Body of pancreas (tissue), 4 donors: ENCODE data around the gene P4HA3. TPM values are rescaled to one million over a fixed set of nuclear protein-coding genes. Genes with fewer than 3 reads are reported as not detected.
A peak's percentile ranks its signal among the peaks of the same experiment; 100 is the strongest.

Experiments
- ATAC-seq: fragments of 150-250 bp; one replicate; pipeline ENCODE4 v1.9.1; 2016
- DNase-seq, 4 donors: peaks; one replicate each; pipeline ENCODE4 v3.0.0-alpha.2; 2019
- H3K27ac ChIP-seq, 4 donors: fragments of 200-600 bp; sonication (generic); 1 replicate in 3 of 4; 2 replicates in 1 of 4; pipeline versions ENCODE4 v1.5.1 to v1.6.1; 2016 to 2019; ENCODE audit warnings: mild to moderate bottlenecking in 1 of 4, mixed read lengths in 1 of 4, moderate library complexity in 1 of 4
- H3K27me3 ChIP-seq, 2 donors: fragments of 200-600 bp; sonication (generic); one replicate each; pipeline ENCODE4 v1.6.0; 2016; ENCODE audit warnings: mild to moderate bottlenecking in 1 of 2
- H3K36me3 ChIP-seq, 2 donors: fragments of 200-600 bp; sonication (generic); replicated peaks in 1 of 2; 2 replicates each; pipeline ENCODE4 v1.5.1; 2016; ENCODE audit warnings: low read depth in 2 of 2; ENCODE audit not compliant: insufficient read depth in 1 of 2
- H3K4me1 ChIP-seq: fragments of 200-600 bp; sonication (generic); one replicate; pipeline ENCODE4 v1.6.0; 2016
- H3K4me3 ChIP-seq, 2 donors: fragments of 200-600 bp; sonication (generic); 1 replicate in 1 of 2; 2 replicates in 1 of 2; pipeline ENCODE4 v1.5.1; 2016 to 2019
- H3K9me3 ChIP-seq, 3 donors: fragments of 200-600 bp; sonication (generic); 1 replicate in 2 of 3; 2 replicates in 1 of 3; pipeline ENCODE4 v1.5.1; 2016
- POLR2A ChIP-seq, 3 donors: fragments of 450-650 bp; IDR thresholded peaks; one replicate each; pipeline ENCODE4 v1.6.1; 2016; ENCODE audit warnings: antibody characterized with exemption in 3 of 3, mild to moderate bottlenecking in 2 of 3
- WGBS, 2 donors: methylation state at CpG; one replicate each; pipeline ENCODE4 v1.1.5; 2017; 5-methylcytosine and 5-hydroxymethylcytosine counted together
- intact Hi-C: fragments of 100-400 bp; cut with DNase I; formaldehyde crosslinking; loops from one replicate; pipeline ENCODE4 v1.15.1; 2023
- total RNA-seq, 2 donors: library from RNA; depleted of rRNA; stranded (reverse); fragments of >200 nt; gene quantifications; one replicate each; pipeline ENCODE4 v1.1.0, GENCODE V29; 2016
- TF ChIP-seq, protein P1 (sequence below), 7 experiments: fragments of 450-650 bp in 4 of 7; fragments of 200-600 bp in 3 of 7; sonication (generic) in 3 of 7; IDR thresholded peaks; one replicate each; pipeline ENCODE4 v1.5.1; 2016 to 2019; ENCODE audit warnings: antibody characterized with exemption in 7 of 7

Gene P4HA3
- total RNA-seq, 2 donors from 2014 or later = not detected

GRCh38 chr11:74262725-74263124, 48.7 kb downstream of the P4HA3 start:
- no peak for DNase-seq
- H3K27ac ChIP-seq = no peak overlapping the region
- no peaks in the 10 kb centered on the region for H3K9me3 ChIP-seq
- no peak for ATAC-seq
- H3K4me1 ChIP-seq = no peaks in the 10 kb centered on the region
- 79 to 87% methylated on average over 2 of the region's 2 CpGs for WGBS, 2 donors
- intact Hi-C loops = no loop called here
- no peaks in the 10 kb centered on the region for H3K36me3 ChIP-seq
- TF ChIP-seq, protein P1, sequence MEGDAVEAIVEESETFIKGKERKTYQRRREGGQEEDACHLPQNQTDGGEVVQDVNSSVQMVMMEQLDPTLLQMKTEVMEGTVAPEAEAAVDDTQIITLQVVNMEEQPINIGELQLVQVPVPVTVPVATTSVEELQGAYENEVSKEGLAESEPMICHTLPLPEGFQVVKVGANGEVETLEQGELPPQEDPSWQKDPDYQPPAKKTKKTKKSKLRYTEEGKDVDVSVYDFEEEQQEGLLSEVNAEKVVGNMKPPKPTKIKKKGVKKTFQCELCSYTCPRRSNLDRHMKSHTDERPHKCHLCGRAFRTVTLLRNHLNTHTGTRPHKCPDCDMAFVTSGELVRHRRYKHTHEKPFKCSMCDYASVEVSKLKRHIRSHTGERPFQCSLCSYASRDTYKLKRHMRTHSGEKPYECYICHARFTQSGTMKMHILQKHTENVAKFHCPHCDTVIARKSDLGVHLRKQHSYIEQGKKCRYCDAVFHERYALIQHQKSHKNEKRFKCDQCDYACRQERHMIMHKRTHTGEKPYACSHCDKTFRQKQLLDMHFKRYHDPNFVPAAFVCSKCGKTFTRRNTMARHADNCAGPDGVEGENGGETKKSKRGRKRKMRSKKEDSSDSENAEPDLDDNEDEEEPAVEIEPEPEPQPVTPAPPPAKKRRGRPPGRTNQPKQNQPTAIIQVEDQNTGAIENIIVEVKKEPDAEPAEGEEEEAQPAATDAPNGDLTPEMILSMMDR (IDR thresholded peaks at IDR 0.05) = no peak
- no peak for TF ChIP-seq POLR2A (IDR thresholded peaks at IDR 0.05)
- H3K27me3 ChIP-seq = no peaks in the 10 kb centered on the region
- H3K4me3 ChIP-seq = no peak overlapping the region

- Histone ChIP-seq H3K9me3 (no peaks in the 10 kb centered on the region), H3K27ac (no peak overlapping the region), H3K4me3 (no peak overlapping the region), H3K4me1 (no peaks in the 10 kb centered on the region), H3K36me3 (peaks cover 0 to 5% of the 10 kb centered on the region in 2 donors), H3K27me3 (no peaks in the 10 kb centered on the region)
- DNase-seq (peak; percentile 32 to 58 (median 52)), ATAC-seq (peak; percentile 47)
- TF ChIP-seq, protein P1 (IDR thresholded peaks at IDR 0.05) = no peak
- TF ChIP-seq POLR2A (IDR thresholded peaks at IDR 0.05) = no peak
- 35 to 42% methylated on average over 4 of the region's 4 CpGs for WGBS, 2 donors
- intact Hi-C loops = loop anchor here (5.0 to 10.0 kb wide), 2 partner anchors 189 to 317 kb away; no protein-coding TSS in a partner anchor
Observed at GRCh38 chr11:74257959-74258553, 53.4 kb downstream of the P4HA3 start.

GRCh38 chr11:74256378-74257133, 54.9 kb downstream of the P4HA3 start:
- ATAC-seq (no peak), DNase-seq (no peak)
- TF ChIP-seq POLR2A (IDR thresholded peaks at IDR 0.05) = no peak
- TF ChIP-seq, protein P1 (IDR thresholded peaks at IDR 0.05) = no peak
- Histone ChIP-seq H3K36me3 (peaks cover 0 to 8% of the 10 kb centered on the region in 2 donors), H3K4me1 (no peaks in the 10 kb centered on the region), H3K27ac (no peak overlapping the region), H3K27me3 (no peaks in the 10 kb centered on the region), H3K4me3 (no peak overlapping the region), H3K9me3 (no peaks in the 10 kb centered on the region)
- intact Hi-C loops = loop anchor here (5.0 to 10.0 kb wide), 2 partner anchors 191 to 318 kb away; no protein-coding TSS in a partner anchor
- 56 to 67% methylated on average over 5 of the region's 5 CpGs for WGBS, 2 donors

DNA sequence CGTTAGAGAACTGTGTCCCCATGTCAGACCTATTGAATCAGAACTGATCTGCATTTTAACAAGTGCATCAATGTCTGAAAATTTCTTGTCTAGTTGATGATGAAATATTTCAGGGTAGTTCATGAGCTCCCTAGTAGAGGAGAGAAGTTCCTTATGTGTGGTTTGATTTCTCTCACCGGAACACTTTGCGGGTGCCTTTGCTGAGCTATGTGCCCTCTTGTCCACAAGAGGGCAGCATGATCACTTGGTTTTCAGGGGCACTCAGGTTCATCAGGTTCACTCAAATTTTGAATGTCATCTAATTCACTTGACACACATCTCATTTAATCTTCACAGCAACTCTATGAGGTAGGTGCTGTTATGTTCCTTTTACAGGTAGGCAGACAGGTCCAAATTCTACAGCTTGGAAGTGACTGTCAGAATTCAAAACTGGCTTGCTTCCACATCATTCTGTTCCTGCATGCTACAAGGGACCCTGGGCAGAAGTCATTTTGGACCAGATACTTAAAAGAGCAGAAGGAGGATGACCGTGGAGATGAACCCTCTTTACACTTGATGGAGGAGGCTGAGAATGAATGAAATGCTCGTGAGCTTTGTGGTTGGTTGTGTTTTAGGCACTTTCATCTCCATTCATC, 55.6 kb downstream of the P4HA3 start:
- ATAC-seq (peak; percentile 75), DNase-seq (peak; percentile 55 to 66 (median 58))
- no peaks in the 10 kb centered on the region for H3K27me3 ChIP-seq
- TF ChIP-seq, protein P1 (IDR thresholded peaks at IDR 0.05) = peak; percentile 74 to 87 (median 83)
- no peak for TF ChIP-seq POLR2A (IDR thresholded peaks at IDR 0.05)
- peaks cover 0 to 11% of the 10 kb centered on the region in 2 donors for H3K36me3 ChIP-seq
- H3K4me3 ChIP-seq = no peak overlapping the region
- H3K27ac ChIP-seq = no peak overlapping the region
- no peaks in the 10 kb centered on the region for H3K9me3 ChIP-seq
- intact Hi-C loops = loop anchor here (5.0 to 10.0 kb wide), 2 partner anchors 191 to 319 kb away; no protein-coding TSS in a partner anchor
- H3K4me1 ChIP-seq = no peaks in the 10 kb centered on the region
- WGBS, 2 donors = 37 to 40% methylated on average over 5 of the region's 5 CpGs
